H1 (cell line): ENCODE measurements around the gene RGS11. TPM values are rescaled to one million over a fixed set of nuclear protein-coding genes. Genes with fewer than 3 reads are reported as not detected.

ENCODE experiments used
- CTCF ChIA-PET: fragments of 300-600 bp; sonication (Branson Sonifier 250); formaldehyde crosslinking; loops from one replicate; lab custom pipeline; 2021; ENCODE audit not compliant: partially characterized antibody; lab: Charles Lee
- POLR2A ChIA-PET: fragments of 300-600 bp; sonication (Branson Sonifier 250); formaldehyde crosslinking; loops from one replicate; lab custom pipeline; 2021; ENCODE audit warnings: inconsistent platforms; ENCODE audit not compliant: partially characterized antibody; lab: Charles Lee
- DNase-seq, 2 experiments: peaks; one replicate each; pipeline versions ENCODE4 v3.0.0 to v3.0.0-alpha.2; 2010 to 2022; ENCODE audit warnings: low spot score in 2 of 2, low read depth in 1 of 2, mixed read lengths in 1 of 2
- FAIRE-seq: peaks from 2 replicates; lab custom pipeline; 2011; peaks lifted over from hg19 to GRCh38; lab: Jason Lieb, UNC
- H2AFZ ChIP-seq: 2 replicates; pipeline ENCODE4 v1.8.1; 2012; ENCODE audit warnings: low read length, inconsistent platforms
- H2AK5ac ChIP-seq: 2 replicates; pipeline ENCODE4 v1.6.1; 2013; ENCODE audit warnings: low read depth, low read length
- H2BK120ac ChIP-seq: replicated peaks from 2 replicates; pipeline ENCODE3; 2013; ENCODE audit warnings: low read depth, low read length, inconsistent platforms
- H2BK12ac ChIP-seq: 2 replicates; pipeline ENCODE4 v1.6.1; 2013; ENCODE audit warnings: low read depth, low read length
- H2BK15ac ChIP-seq: 2 replicates; pipeline ENCODE4 v1.6.1; 2013; ENCODE audit warnings: low read length
- H2BK20ac ChIP-seq: 2 replicates; pipeline ENCODE4 v1.6.1; 2013; ENCODE audit warnings: low read length
- H2BK5ac ChIP-seq: 2 replicates; pipeline ENCODE4 v1.6.1; 2013; ENCODE audit warnings: low read depth, low read length
- H3K14ac ChIP-seq: 2 replicates; pipeline ENCODE4 v1.6.1; 2013; ENCODE audit warnings: inconsistent platforms; ENCODE audit not compliant: insufficient read length
- H3K18ac ChIP-seq: 2 replicates; pipeline ENCODE4 v1.6.1; 2013; ENCODE audit warnings: low read length; ENCODE audit errors: extremely low read depth
- H3K23ac ChIP-seq: 2 replicates; pipeline ENCODE4 v1.6.1; 2013; ENCODE audit warnings: inconsistent platforms; ENCODE audit not compliant: insufficient read length
- H3K23me2 ChIP-seq: 2 replicates; pipeline ENCODE4 v1.6.1; 2013; ENCODE audit warnings: low read depth, low read length
- H3K27ac ChIP-seq: 2 replicates; pipeline ENCODE4 v1.6.1; 2011; ENCODE audit warnings: low read depth, low read length, inconsistent platforms
- H3K27me3 ChIP-seq, 4 experiments: replicated peaks in 1 of 4; 1 replicate in 1 of 4; 2 replicates in 3 of 4; pipeline versions ENCODE4 v1.6.1 to v1.8.1; 2011 to 2013; ENCODE audit warnings: low read length in 3 of 4, mild to moderate bottlenecking in 3 of 4, inconsistent platforms in 2 of 4, mixed read lengths in 2 of 4, moderate library complexity in 1 of 4; ENCODE audit not compliant: control insufficient read depth in 3 of 4, insufficient read depth in 3 of 4; ENCODE audit errors: extremely low read depth in 1 of 4
- H3K36me3 ChIP-seq, 4 experiments: 2 replicates each; pipeline versions ENCODE4 v1.6.1 to v1.8.1; 2011 to 2013; ENCODE audit warnings: mild to moderate bottlenecking in 4 of 4, low read length in 3 of 4, moderate library complexity in 2 of 4, control low read depth in 1 of 4, inconsistent platforms in 1 of 4; ENCODE audit not compliant: insufficient read depth in 4 of 4, control insufficient read depth in 2 of 4
- H3K4ac ChIP-seq: replicated peaks from 2 replicates; pipeline ENCODE3; 2013; ENCODE audit warnings: low read length, low read depth, mixed read lengths, inconsistent platforms; ENCODE audit not compliant: insufficient read length
- H3K4me1 ChIP-seq, 4 experiments: replicated peaks in 1 of 4; 1 replicate in 1 of 4; 2 replicates in 3 of 4; pipeline versions ENCODE4 v1.6.1 to v1.8.1; 2011 to 2013; ENCODE audit warnings: low read length in 3 of 4, inconsistent platforms in 2 of 4, mixed read lengths in 1 of 4; ENCODE audit not compliant: insufficient read depth in 4 of 4, control insufficient read depth in 3 of 4
- H3K4me2 ChIP-seq, 2 experiments: 2 replicates each; pipeline versions ENCODE4 v1.6.1 to v1.8.1; 2011 to 2013; ENCODE audit warnings: low read depth in 2 of 2, low read length in 2 of 2, control low read depth in 1 of 2, inconsistent platforms in 1 of 2, mild to moderate bottlenecking in 1 of 2; ENCODE audit not compliant: insufficient read depth in 1 of 2
- H3K4me3 ChIP-seq, 4 experiments: fragments of 200-600, 300-600 bp in 1 of 4; sonication (generic), shearing (Covaris generic), sonication (Bioruptor Twin) in 1 of 4; 2 replicates each; pipeline versions ENCODE4 v1.5.1 to v1.8.1; 2011 to 2016; ENCODE audit warnings: low read length in 4 of 4, low read depth in 3 of 4, control low read depth in 2 of 4, inconsistent platforms in 2 of 4, mild to moderate bottlenecking in 2 of 4, mixed read lengths in 1 of 4, moderate library complexity in 1 of 4; ENCODE audit not compliant: insufficient read depth in 2 of 4; ENCODE audit errors: extremely low read depth in 1 of 4
- H3K56ac ChIP-seq: replicated peaks from 2 replicates; pipeline ENCODE3; 2013; ENCODE audit warnings: low read depth, mild to moderate bottlenecking, mixed read lengths, low read length, inconsistent platforms; ENCODE audit not compliant: insufficient read length
- H3K79me1 ChIP-seq: 2 replicates; pipeline ENCODE4 v1.6.1; 2013; ENCODE audit warnings: low read depth, low read length, control low read depth
- H3K79me2 ChIP-seq, 2 experiments: 2 replicates each; pipeline versions ENCODE4 v1.6.1 to v1.8.1; 2012 to 2013; ENCODE audit warnings: low read length in 2 of 2, mild to moderate bottlenecking in 2 of 2, inconsistent platforms in 1 of 2; ENCODE audit not compliant: insufficient read depth in 2 of 2, control insufficient read depth in 1 of 2
- H3K9ac ChIP-seq, 4 experiments: replicated peaks in 1 of 4; 1 replicate in 1 of 4; 2 replicates in 3 of 4; pipeline versions ENCODE4 v1.6.1 to v1.8.1; 2011 to 2013; ENCODE audit warnings: low read depth in 3 of 4, low read length in 3 of 4, control low read depth in 2 of 4, mild to moderate bottlenecking in 2 of 4, moderate library complexity in 2 of 4, inconsistent platforms in 1 of 4; ENCODE audit errors: extremely low read depth in 1 of 4
- H3K9me3 ChIP-seq, 2 experiments: 2 replicates each; pipeline versions ENCODE4 v1.6.1 to v1.8.1; 2012 to 2013; ENCODE audit warnings: mild to moderate bottlenecking in 2 of 2, moderate library complexity in 2 of 2, control low read depth in 1 of 2, inconsistent platforms in 1 of 2, low read depth in 1 of 2, low read length in 1 of 2, mixed read lengths in 1 of 2; ENCODE audit not compliant: insufficient read depth in 2 of 2
- H4K20me1 ChIP-seq, 2 experiments: replicated peaks in 1 of 2; 2 replicates each; pipeline versions ENCODE3 to v1.8.1; 2011 to 2013; ENCODE audit warnings: inconsistent platforms in 2 of 2, low read length in 2 of 2, mild to moderate bottlenecking in 1 of 2; ENCODE audit not compliant: insufficient read depth in 2 of 2, control insufficient read depth in 1 of 2
- H4K5ac ChIP-seq: 2 replicates; pipeline ENCODE4 v1.6.1; 2013; ENCODE audit warnings: low read length, low read depth, mixed read lengths, inconsistent platforms; ENCODE audit not compliant: insufficient read length
- H4K8ac ChIP-seq: 2 replicates; pipeline ENCODE4 v1.8.0; 2013; ENCODE audit warnings: mild to moderate bottlenecking, moderate library complexity, low read length, inconsistent platforms; ENCODE audit not compliant: insufficient read depth; ENCODE audit errors: extremely low read depth
- H4K91ac ChIP-seq: replicated peaks from 2 replicates; pipeline ENCODE3; 2013; ENCODE audit warnings: low read length, mixed read lengths, inconsistent platforms; ENCODE audit not compliant: insufficient read length
- CBX5 ChIP-seq: fragments of 300-800, 300-1000 bp; sonication (generic); IDR thresholded peaks from 2 replicates; pipeline ENCODE4 v1.7.1; 2016; ENCODE audit warnings: antibody characterized with exemption, low read length, low read depth
- FOSL1 ChIP-seq: IDR thresholded peaks from 2 replicates; pipeline ENCODE4 v1.6.1; 2011; ENCODE audit warnings: mild to moderate bottlenecking, low read depth, low read length, moderate library complexity; ENCODE audit not compliant: insufficient read depth
- HDAC2 ChIP-seq, 2 experiments: fragments of 300-600 bp in 1 of 2; sonication (generic) in 1 of 2; IDR thresholded peaks; 2 replicates each; pipeline ENCODE4 v1.6.1; 2011 to 2012; ENCODE audit warnings: low read depth in 2 of 2, low read length in 2 of 2, mild to moderate bottlenecking in 2 of 2, moderate library complexity in 2 of 2, borderline replicate concordance in 1 of 2, inconsistent platforms in 1 of 2
- KDM4A ChIP-seq: IDR thresholded peaks from one replicate; pipeline ENCODE4 v1.7.1; 2012; ENCODE audit warnings: low read depth, mild to moderate bottlenecking, moderate library complexity, low read length, inconsistent platforms; ENCODE audit not compliant: severe bottlenecking
- KDM5A ChIP-seq: fragments of 200-600 bp; IDR thresholded peaks from 2 replicates; pipeline ENCODE4 v1.7.1; 2012; ENCODE audit warnings: mild to moderate bottlenecking, low read length, inconsistent platforms, mixed read lengths
- NANOG ChIP-seq: IDR thresholded peaks from 2 replicates; pipeline ENCODE4 v1.6.1; 2011; ENCODE audit warnings: low read length, low read depth, mild to moderate bottlenecking, inconsistent platforms; ENCODE audit not compliant: insufficient read depth, poor library complexity, severe bottlenecking
- POLR2AphosphoS5 ChIP-seq: IDR thresholded peaks from 2 replicates; pipeline ENCODE4 v1.6.1; 2011; ENCODE audit warnings: low read depth, low read length
- RNF2 ChIP-seq: fragments of 200-900, 300-1000 bp; sonication (generic); IDR thresholded peaks from 2 replicates; pipeline ENCODE4 v1.7.1; 2016; ENCODE audit warnings: borderline replicate concordance, low read depth, mild to moderate bottlenecking, antibody characterized with exemption, low read length; ENCODE audit not compliant: poor library complexity, severe bottlenecking; ENCODE audit errors: missing control alignments
- SIRT6 ChIP-seq: IDR thresholded peaks from one replicate; pipeline ENCODE4 v1.7.1; 2012; ENCODE audit warnings: low read length, inconsistent platforms
- YY1 ChIP-seq: IDR thresholded peaks from 2 replicates; pipeline ENCODE4 v1.6.1; 2011; ENCODE audit warnings: low read depth, mild to moderate bottlenecking, low read length
- WGBS, 2 experiments: shearing (Covaris generic) in 1 of 2; methylation state at CpG; one replicate each; pipeline versions ENCODE4 v1.1.6 to v1.1.7; 2013 to 2015; ENCODE audit warnings: low lambda C conversion rate in 2 of 2, mixed read lengths in 2 of 2, inconsistent platforms in 1 of 2, low coverage in 1 of 2, missing lambda C conversion rate in 1 of 2; ENCODE audit not compliant: insufficient replicate concordance in 2 of 2, insufficient coverage in 1 of 2, insufficient read length in 1 of 2; ENCODE audit errors: extremely low coverage in 1 of 2, missing lambda C conversion rate in 1 of 2; 5-methylcytosine and 5-hydroxymethylcytosine counted together
- polyA plus RNA-seq, 7 experiments: library from polyadenylated mRNA; depleted of rRNA in 3 of 7; stranded (reverse) in 5 of 7; unstranded in 2 of 7; fragments of >200 nt in 5 of 7; fragments of 200-250 nt in 2 of 7; gene quantifications; 1 replicate in 5 of 7; 2 replicates in 1 of 7; 4 replicates in 1 of 7; pipeline versions ENCODE4 v1.2.1 to v1.2.3, GENCODE V29; 2011 to 2013; ENCODE audit warnings: missing spikeins in 2 of 7, mixed read lengths in 2 of 7
- total RNA-seq: library from RNA; stranded (reverse); fragmentation: NEBNext Ultra II Directional; extraction: Animal tissue kit (Norgen Biotek cat#: 25700); gene quantifications from 2 replicates; pipeline ENCODE4 v1.2.1, GENCODE V29; 2021
- TF ChIP-seq, protein P1 (sequence below): IDR thresholded peaks from 2 replicates; pipeline ENCODE4 v1.6.1; 2012; ENCODE audit warnings: low read length, inconsistent platforms

Gene RGS11
- total and polyA plus RNA-seq, 2 of the 8 experiments (the other 6 are each of a cell fraction or from before 2014, with no cell fraction given): 0.84 to 1.2 TPM

DNA sequence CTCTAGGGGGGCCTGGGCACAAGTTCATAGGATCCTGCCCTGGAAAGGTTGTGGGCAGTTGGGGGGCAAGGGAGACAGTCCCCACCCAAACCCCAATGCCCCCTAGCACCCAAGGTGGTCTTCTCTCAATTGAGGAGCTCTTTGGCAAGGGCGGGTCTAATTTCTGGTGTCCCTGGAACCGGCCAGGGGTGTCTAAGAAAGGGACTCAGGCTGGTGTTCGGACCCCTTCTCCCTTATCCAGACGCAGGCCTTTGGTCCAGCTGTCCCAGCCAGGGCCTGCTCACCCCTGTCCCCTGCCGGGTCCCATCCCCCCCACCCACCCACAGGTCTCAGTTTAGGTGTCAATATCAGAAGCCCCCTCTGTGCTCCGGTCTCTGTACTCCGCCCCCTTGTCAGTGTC lies 3.8 kb upstream of the RGS11 start:
- Histone ChIP-seq H4K91ac (no peak overlapping the region), H4K20me1 (peaks cover 0 to 3% of the 10 kb centered on the region in 2 experiments), H3K4me2 (peak overlapping the region; percentile 59 to 62; a peak in 3 of 4 replicates), H2AK5ac (no peak overlapping the region), H2BK120ac (no peak overlapping the region), H3K14ac (no peak overlapping the region), H2AFZ (no peak overlapping the region), H3K79me2 (no peaks in the 10 kb centered on the region), H3K56ac (no peak overlapping the region), H3K9ac (no peak overlapping the region), H3K23me2 (peaks cover 11% of the 10 kb centered on the region; the same call in 1 of the 2 replicates), H3K79me1 (no peaks in the 10 kb centered on the region), H2BK20ac (no peak overlapping the region), H2BK12ac (no peak overlapping the region), H4K5ac (no peak overlapping the region), H3K27ac (no peak overlapping the region), H3K4me3 (peak overlapping the region in 1 of 4 experiments; percentile 61; a peak in 2 of 8 replicates), H3K27me3 (peaks cover 18 to 46% (median 39%) of the 10 kb centered on the region in 4 experiments), H3K18ac (no peak overlapping the region), H3K23ac (no peak overlapping the region), H2BK5ac (no peak overlapping the region), H3K36me3 (no peaks in the 10 kb centered on the region), H3K4ac (no peak overlapping the region), H4K8ac (no peak overlapping the region), H3K4me1 (peaks cover 0 to 7% (median 5%) of the 10 kb centered on the region in 4 experiments; a peak in 5 of 7 replicates), H2BK15ac (no peak overlapping the region), H3K9me3 (no peaks in the 10 kb centered on the region)
- 69% methylated on average over 5 of the region's 7 CpGs; no CpG with 5 or more reads in 1 of the 2 experiments for WGBS, 2 experiments
- CTCF ChIA-PET: interaction anchor here (0.6 to 1.9 kb wide), 9 partner anchors 9 to 172 kb away, joined by 3 to 7 read pairs (median 4); no protein-coding TSS in a partner anchor
- POLR2A ChIA-PET: interaction anchor here (1.2 to 1.6 kb wide), 5 partner anchors 9 to 99 kb away, joined by 3 to 7 read pairs (median 4); partner anchors contain the start of genes HBQ1 and LUC7L
- DNase-seq (no peak), FAIRE-seq (no peak)
- no peak for TF ChIP-seq NANOG
- TF ChIP-seq KDM4A: no peak
- no peak for TF ChIP-seq SIRT6
- TF ChIP-seq CBX5: no peak
- TF ChIP-seq FOSL1: no peak
- no peak for TF ChIP-seq HDAC2 (IDR thresholded peaks at IDR 0.05; ENCODE audit: borderline replicate concordance in 1 of 2, low read depth in 2 of 2, low read length in 2 of 2)
- no peak for TF ChIP-seq POLR2AphosphoS5
- TF ChIP-seq RNF2: no peak
- TF ChIP-seq, protein P1, sequence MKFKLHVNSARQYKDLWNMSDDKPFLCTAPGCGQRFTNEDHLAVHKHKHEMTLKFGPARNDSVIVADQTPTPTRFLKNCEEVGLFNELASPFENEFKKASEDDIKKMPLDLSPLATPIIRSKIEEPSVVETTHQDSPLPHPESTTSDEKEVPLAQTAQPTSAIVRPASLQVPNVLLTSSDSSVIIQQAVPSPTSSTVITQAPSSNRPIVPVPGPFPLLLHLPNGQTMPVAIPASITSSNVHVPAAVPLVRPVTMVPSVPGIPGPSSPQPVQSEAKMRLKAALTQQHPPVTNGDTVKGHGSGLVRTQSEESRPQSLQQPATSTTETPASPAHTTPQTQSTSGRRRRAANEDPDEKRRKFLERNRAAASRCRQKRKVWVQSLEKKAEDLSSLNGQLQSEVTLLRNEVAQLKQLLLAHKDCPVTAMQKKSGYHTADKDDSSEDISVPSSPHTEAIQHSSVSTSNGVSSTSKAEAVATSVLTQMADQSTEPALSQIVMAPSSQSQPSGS: no peak
- no peak for TF ChIP-seq YY1
- no peak for TF ChIP-seq KDM5A
